A673 (cell line): ENCODE data around the gene BTBD7.

Experiments
- CTCF ChIP-seq: fragments of 300-800, 200-600 bp; sonication (generic); conservative IDR thresholded peaks from 2 replicates; pipeline ENCODE4 v1.5.1; 2017; ENCODE audit warnings: low read depth, mild to moderate bottlenecking, antibody characterized with exemption, low read length, moderate library complexity, mixed read lengths
- EZH2 ChIP-seq: fragments of 200-600 bp; sonication (generic); IDR thresholded peaks from 2 replicates; pipeline ENCODE4 v1.6.1; 2017; ENCODE audit warnings: borderline replicate concordance, low read depth, mild to moderate bottlenecking, mixed read lengths, antibody characterized with exemption, low read length; ENCODE audit not compliant: poor library complexity, severe bottlenecking

DNA sequence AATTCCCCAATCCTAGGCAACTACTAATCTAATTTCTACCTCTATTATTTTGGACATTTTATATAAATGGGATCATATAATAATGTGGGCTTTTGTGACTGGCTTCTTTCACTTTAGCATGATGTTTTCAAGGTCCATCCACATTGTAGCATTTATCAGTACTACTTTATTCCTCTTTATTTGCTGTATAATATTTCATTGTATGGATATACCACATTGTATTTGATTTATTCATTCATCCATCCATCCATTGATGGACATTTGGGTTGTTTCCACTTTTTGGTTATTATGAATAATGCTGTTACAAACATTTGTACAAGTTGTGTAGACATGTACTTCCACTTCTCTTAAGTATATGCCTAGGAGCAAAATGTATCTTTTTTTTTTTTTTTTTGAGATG, 17.3 kb downstream of the BTBD7 start:
- TF ChIP-seq CTCF (no peak), EZH2 (no peak)
